PC-9 (cell line): ENCODE data around the gene HOXD4. TPM values are rescaled to one million over a fixed set of nuclear protein-coding genes. Genes with fewer than 3 reads are reported as not detected.

Source experiments
- BruUV-seq: library from RNA; stranded (reverse); fragments of 400-500 nt; replicated peaks from 2 replicates; lab custom pipeline; 2021; lab: Mats Ljungman, UMichigan
- CTCF ChIA-PET: fragments of 300-600 bp; sonication (Branson Sonifier 250); formaldehyde crosslinking; loops from one replicate; lab custom pipeline; 2022; ENCODE audit warnings: antibody characterized with exemption; lab: Charles Lee
- POLR2A ChIA-PET: fragments of 300-600 bp; sonication (Branson Sonifier 250); formaldehyde crosslinking; loops from one replicate; lab custom pipeline; 2022; ENCODE audit warnings: antibody characterized with exemption; ENCODE audit not compliant: unreplicated experiment; lab: Charles Lee
- DNase-seq, 2 experiments: peaks; one replicate each; pipeline versions ENCODE4 v3.0.0 to v3.0.0-alpha.2; 2015 to 2022; ENCODE audit warnings: mixed read lengths in 1 of 2
- H2AFZ ChIP-seq: fragments of 200-600 bp; sonication (generic); 2 replicates; pipeline ENCODE4 v1.8.1; 2017; ENCODE audit warnings: antibody characterized with exemption
- H3F3A ChIP-seq: fragments of 200-600 bp; sonication (generic); 2 replicates; pipeline ENCODE4 v1.8.1; 2017; ENCODE audit warnings: antibody characterized with exemption, mild to moderate bottlenecking, low read depth; ENCODE audit not compliant: insufficient read depth
- H3K27ac ChIP-seq: fragments of 200-600 bp; sonication (generic); 2 replicates; pipeline ENCODE4 v1.6.1; 2016; ENCODE audit warnings: mixed run types
- H3K27me3 ChIP-seq: fragments of 200-600 bp; sonication (generic); 2 replicates; pipeline ENCODE4 v1.6.1; 2016; ENCODE audit warnings: low read depth, mixed run types; ENCODE audit not compliant: insufficient read depth
- H3K36me3 ChIP-seq: fragments of 200-600 bp; sonication (generic); 2 replicates; pipeline ENCODE4 v1.6.1; 2016; ENCODE audit warnings: low read depth, mixed run types
- H3K4me1 ChIP-seq: fragments of 200-600 bp; sonication (generic); replicated peaks from 2 replicates; pipeline ENCODE4 v1.6.1; 2016; ENCODE audit warnings: mixed run types; ENCODE audit not compliant: insufficient read depth
- H3K4me2 ChIP-seq: fragments of 200-600 bp; sonication (generic); 2 replicates; pipeline ENCODE4 v1.6.1; 2017; ENCODE audit warnings: mixed run types
- H3K4me3 ChIP-seq: fragments of 200-600 bp; sonication (generic); 2 replicates; pipeline ENCODE4 v1.6.1; 2016; ENCODE audit warnings: mixed run types
- H3K79me2 ChIP-seq: fragments of 200-600 bp; sonication (generic); 2 replicates; pipeline ENCODE4 v1.6.1; 2017; ENCODE audit warnings: low read depth, mixed run types
- H3K9me2 ChIP-seq: fragments of 200-600 bp; sonication (generic); 2 replicates; pipeline ENCODE4 v1.8.1; 2017; ENCODE audit warnings: mild to moderate bottlenecking; ENCODE audit not compliant: insufficient read depth
- H3K9me3 ChIP-seq: fragments of 200-600 bp; sonication (generic); 2 replicates; pipeline ENCODE4 v1.8.1; 2016; ENCODE audit warnings: low read depth; ENCODE audit not compliant: insufficient read depth
- H4K20me1 ChIP-seq: fragments of 200-600 bp; sonication (generic); 2 replicates; pipeline ENCODE4 v1.8.1; 2017; ENCODE audit not compliant: insufficient read depth
- EZH2 ChIP-seq: fragments of 200-600 bp; sonication (generic); IDR thresholded peaks from 2 replicates; pipeline ENCODE4 v1.8.0; 2017; ENCODE audit warnings: antibody characterized with exemption, low read depth
- intact Hi-C: fragments of 100-400 bp; cut with micrococcal nuclease; formaldehyde crosslinking; loops from one replicate; pipeline ENCODE4 v1.10.0; 2022; ENCODE audit not compliant: unreplicated experiment
- total RNA-seq: library from RNA; stranded (reverse); gene quantifications from 2 replicates; pipeline ENCODE4 v1.2.3, GENCODE V29; 2021
- TF ChIP-seq, protein P1 (sequence below): fragments of 200-600 bp; sonication (generic); conservative IDR thresholded peaks from 2 replicates; pipeline ENCODE4 v1.6.1; 2017; ENCODE audit warnings: mixed run types, antibody characterized with exemption, mild to moderate bottlenecking, moderate library complexity

Gene HOXD4
- total RNA-seq, 1 experiment from 2014 or later = not detected

DNA sequence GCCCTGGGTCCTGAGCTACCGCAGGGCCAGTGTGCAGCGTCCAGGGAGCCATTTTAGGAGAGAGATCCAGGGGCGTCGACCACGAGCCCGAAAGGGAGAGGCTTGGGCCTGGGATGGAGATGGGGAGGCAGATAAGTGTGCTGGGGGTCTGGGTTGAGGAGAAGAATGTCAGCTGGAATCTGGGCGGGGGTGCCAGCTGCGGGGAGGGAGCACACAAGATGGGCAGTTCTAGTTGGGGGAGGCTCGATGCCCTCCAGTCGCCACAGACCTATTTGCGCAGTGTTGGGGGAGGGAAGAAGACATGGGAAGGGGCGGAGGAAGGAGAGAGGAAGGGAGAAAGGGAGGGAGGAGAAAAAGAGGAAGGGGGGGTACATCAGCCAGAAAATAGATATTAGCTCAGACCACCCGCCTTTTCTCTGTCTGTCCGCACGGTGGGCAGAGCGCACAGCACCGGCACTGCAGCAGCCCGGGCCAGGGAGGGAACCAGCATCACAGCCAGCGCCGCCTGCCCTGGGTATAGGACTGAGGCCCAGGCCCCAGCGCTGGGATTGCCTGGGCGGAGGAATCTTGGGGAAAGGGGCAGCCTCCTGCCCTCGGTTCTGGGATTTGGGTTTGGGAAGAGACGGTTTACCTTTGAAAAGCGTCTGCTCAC is 46.1 kb upstream of the HOXD4 start:
- H4K20me1 ChIP-seq = no peaks in the 10 kb centered on the region
- TF ChIP-seq, protein P1, sequence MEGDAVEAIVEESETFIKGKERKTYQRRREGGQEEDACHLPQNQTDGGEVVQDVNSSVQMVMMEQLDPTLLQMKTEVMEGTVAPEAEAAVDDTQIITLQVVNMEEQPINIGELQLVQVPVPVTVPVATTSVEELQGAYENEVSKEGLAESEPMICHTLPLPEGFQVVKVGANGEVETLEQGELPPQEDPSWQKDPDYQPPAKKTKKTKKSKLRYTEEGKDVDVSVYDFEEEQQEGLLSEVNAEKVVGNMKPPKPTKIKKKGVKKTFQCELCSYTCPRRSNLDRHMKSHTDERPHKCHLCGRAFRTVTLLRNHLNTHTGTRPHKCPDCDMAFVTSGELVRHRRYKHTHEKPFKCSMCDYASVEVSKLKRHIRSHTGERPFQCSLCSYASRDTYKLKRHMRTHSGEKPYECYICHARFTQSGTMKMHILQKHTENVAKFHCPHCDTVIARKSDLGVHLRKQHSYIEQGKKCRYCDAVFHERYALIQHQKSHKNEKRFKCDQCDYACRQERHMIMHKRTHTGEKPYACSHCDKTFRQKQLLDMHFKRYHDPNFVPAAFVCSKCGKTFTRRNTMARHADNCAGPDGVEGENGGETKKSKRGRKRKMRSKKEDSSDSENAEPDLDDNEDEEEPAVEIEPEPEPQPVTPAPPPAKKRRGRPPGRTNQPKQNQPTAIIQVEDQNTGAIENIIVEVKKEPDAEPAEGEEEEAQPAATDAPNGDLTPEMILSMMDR = no peak
- TF ChIP-seq EZH2 = no peak
- DNase-seq = no peak
- no peaks in the 10 kb centered on the region for H3K79me2 ChIP-seq
- ChIA-PET POLR2A (no interaction called here), CTCF (no interaction called here)
- H2AFZ ChIP-seq = no peak overlapping the region
- H3K27ac ChIP-seq = no peak overlapping the region
- peaks cover 27% of the 10 kb centered on the region for H3K27me3 ChIP-seq
- H3K9me3 ChIP-seq = no peaks in the 10 kb centered on the region
- no peak overlapping the region for H3K4me3 ChIP-seq
- H3F3A ChIP-seq = no peaks in the 10 kb centered on the region
- no peaks in the 10 kb centered on the region for H3K36me3 ChIP-seq
- intact Hi-C loops = no loop called here
- H3K4me2 ChIP-seq = no peak overlapping the region
- no peaks in the 10 kb centered on the region for H3K4me1 ChIP-seq
- no TSS peak for BruUV-seq
- H3K9me2 ChIP-seq = no peaks in the 10 kb centered on the region

DNA sequence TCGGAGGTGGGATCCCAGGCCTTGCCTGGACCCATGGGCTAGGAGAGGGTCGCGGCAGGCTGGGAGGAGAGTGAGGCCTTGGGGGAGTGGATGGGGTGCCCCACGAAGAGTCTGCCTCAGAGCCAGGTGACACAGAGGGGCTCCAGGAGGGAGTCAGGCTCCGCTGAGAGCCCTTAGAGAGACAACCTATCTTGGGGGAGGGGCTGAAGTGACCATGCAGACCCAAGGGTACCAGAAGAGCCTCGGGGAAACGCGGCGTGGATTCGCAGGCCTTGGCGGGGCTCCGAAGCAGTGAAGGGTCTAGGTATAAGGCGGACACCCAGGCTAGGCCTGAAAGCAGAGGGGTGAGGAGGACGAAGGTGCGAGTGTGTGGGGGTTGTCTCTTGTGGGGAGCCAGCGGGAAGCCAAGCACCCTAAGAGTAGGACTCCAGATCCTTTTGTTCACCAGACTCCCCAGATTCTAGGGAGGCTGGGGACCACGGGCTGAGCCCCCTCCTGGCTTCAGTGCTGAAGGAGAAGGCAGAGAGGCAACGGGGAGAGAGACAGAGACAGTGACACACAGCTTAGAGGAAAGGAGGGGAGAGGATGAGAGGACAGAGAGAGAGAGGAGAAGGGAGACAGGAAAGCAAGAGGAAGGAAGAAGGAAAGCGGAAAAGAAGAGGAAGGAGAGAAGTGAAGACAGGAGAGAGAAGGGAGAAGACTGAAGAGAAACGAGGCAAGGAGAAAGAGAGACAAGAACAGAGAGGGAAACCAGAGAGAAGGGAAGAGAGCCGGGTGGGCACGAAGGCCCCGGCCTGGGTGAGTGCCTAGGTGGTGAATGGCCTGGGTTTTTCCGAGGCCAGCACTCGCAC is 45.4 kb upstream of the HOXD4 start:
- intact Hi-C loops = no loop called here
- ChIA-PET CTCF (interaction anchor here (1.0 kb wide), 1 partner anchor 8 kb away, joined by 7 read pairs; no protein-coding TSS in a partner anchor), POLR2A (interaction anchor here (0.8 kb wide), 1 partner anchor 1645 kb away, joined by 10 read pairs; no protein-coding TSS in a partner anchor)
- Histone ChIP-seq H3K36me3 (no peaks in the 10 kb centered on the region), H3K4me2 (no peak overlapping the region), H4K20me1 (no peaks in the 10 kb centered on the region), H3F3A (no peaks in the 10 kb centered on the region), H3K4me3 (no peak overlapping the region), H3K9me3 (no peaks in the 10 kb centered on the region), H3K9me2 (no peaks in the 10 kb centered on the region), H2AFZ (no peak overlapping the region), H3K27ac (no peak overlapping the region), H3K4me1 (no peaks in the 10 kb centered on the region), H3K79me2 (no peaks in the 10 kb centered on the region), H3K27me3 (peaks cover 32% of the 10 kb centered on the region)
- no peak for TF ChIP-seq EZH2
- TF ChIP-seq, protein P1 = no peak
- no peak for DNase-seq
- BruUV-seq = no TSS peak

DNA sequence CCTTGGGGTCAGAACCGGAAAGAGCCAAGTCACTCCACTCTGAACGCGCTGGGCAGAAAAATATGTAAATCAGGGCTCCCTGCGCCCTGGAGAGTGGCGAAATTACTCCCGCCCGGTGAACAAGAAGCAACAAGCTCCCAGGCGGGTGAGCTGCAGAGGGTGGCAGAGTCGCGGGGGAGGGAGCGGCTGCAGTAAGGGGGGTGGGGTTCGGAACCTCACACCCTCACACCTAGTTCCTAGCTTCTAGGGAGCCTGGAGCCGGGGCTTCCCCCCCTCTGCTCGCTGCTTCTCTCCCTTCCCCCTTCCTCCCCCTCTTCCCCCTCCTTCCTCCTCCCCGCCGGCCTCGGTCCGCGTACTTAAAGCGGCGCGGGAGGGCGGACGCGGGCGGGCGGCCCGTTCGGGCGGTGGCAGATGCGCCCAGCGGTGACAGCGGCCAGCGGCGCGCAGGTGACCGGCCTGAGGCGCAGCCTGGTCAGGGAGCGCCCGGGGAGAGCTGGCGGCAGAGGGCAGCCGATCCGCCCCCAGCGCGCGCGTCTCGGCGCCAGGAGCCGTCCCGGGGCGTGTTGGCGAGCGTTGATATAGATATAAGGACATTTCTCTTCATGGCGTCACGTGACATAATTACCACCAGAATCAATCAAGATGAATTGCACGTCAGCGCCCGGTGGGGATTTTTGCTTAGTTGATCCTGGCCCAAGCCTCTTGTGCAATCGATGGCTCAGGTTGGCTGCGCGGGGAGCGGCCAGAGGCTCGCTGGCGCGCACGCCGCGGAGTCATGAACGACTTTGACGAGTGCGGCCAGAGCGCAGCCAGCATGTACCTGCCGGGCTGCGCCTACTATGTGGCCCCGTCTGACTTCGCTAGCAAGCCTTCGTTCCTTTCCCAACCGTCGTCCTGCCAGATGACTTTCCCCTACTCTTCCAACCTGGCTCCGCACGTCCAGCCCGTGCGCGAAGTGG is 44.5 kb upstream of the HOXD4 start, which contains the start of gene HOXD11:
Gene HOXD11, plus strand, starts transcription at position 700 of the 959 bp plus-strand sequence. Its CDS starts 76 bp downstream, at position 776.
- H2AFZ ChIP-seq = no peak within 1 kb of the TSS
- DNase-seq = no peak
- intact Hi-C loops = no loop called here
- peaks cover 32% of the 10 kb centered on the region for H3K27me3 ChIP-seq
- TF ChIP-seq, protein P1 = no peak
- no peak for TF ChIP-seq EZH2
- ChIA-PET POLR2A (interaction anchor here (0.8 kb wide), 1 partner anchor 1644 kb away, joined by 10 read pairs; no protein-coding TSS in a partner anchor), CTCF (interaction anchor here (1.0 kb wide), 1 partner anchor 9 kb away, joined by 7 read pairs; no protein-coding TSS in a partner anchor)
- H3K9me2 ChIP-seq = no peaks in the 10 kb centered on the region
- H3K4me2 ChIP-seq = no peak within 1 kb of the TSS
- BruUV-seq = no TSS peak
- H4K20me1 ChIP-seq = no peaks in the 10 kb centered on the region
- H3K79me2 ChIP-seq = no peaks in the 10 kb centered on the region
- no peak within 1 kb of the TSS for H3K27ac ChIP-seq
- H3K9me3 ChIP-seq = no peaks in the 10 kb centered on the region
- no peak within 1 kb of the TSS for H3K4me3 ChIP-seq
- no peaks in the 10 kb centered on the region for H3K36me3 ChIP-seq
- no peaks in the 10 kb centered on the region for H3F3A ChIP-seq
- H3K4me1 ChIP-seq = no peaks in the 10 kb centered on the region
